A549 (cell line): ENCODE results near the gene LRRC71. TPM values are rescaled to one million over a fixed set of nuclear protein-coding genes. Genes with fewer than 3 reads are reported as not detected.
A peak's percentile ranks its signal among the peaks of the same experiment; 100 is the strongest.

Source experiments
- ATAC-seq, 2 experiments: fragments of 200-7000 bp in 1 of 2; fragments of >200 bp in 1 of 2; cut with Nextera tagmentation in 1 of 2; cut with Tn5 transposase in 1 of 2; 3 replicates each; pipeline versions ENCODE4 v1.8.0 to v1.9.1; 2018 to 2020; ENCODE audit warnings: mild to moderate bottlenecking in 1 of 2, moderate library complexity in 1 of 2
- CTCF ChIA-PET: fragments of 300-600 bp; sonication (Branson Sonifier 250); formaldehyde crosslinking; extraction: SDS; loops from one replicate; lab custom pipeline; 2021; ENCODE audit warnings: antibody characterized with exemption, inconsistent platforms; lab: Yijun Ruan, JAX
- POLR2A ChIA-PET: fragments of 350-600 bp; formaldehyde crosslinking; extraction: SDS; loops from one replicate; lab custom pipeline; 2021; ENCODE audit warnings: antibody characterized with exemption, inconsistent platforms; lab: Yijun Ruan, JAX
- DNase-seq, 2 experiments: peaks; one replicate each; pipeline versions ENCODE4 v3.0.0 to v3.0.0-alpha.2; 2011 to 2016; ENCODE audit warnings: low read depth in 1 of 2, low spot score in 1 of 2
- FAIRE-seq: peaks from 2 replicates; lab custom pipeline; 2011; peaks lifted over from hg19 to GRCh38; lab: Jason Lieb, UNC
- H3K27ac ChIP-seq, 2 experiments: fragments of >200 bp; sonication (Bioruptor Twin); formaldehyde crosslinking; 3 replicates each; pipeline ENCODE4 v1.5.1; 2016 to 2017
- H3K4me1 ChIP-seq: fragments of >200 bp; sonication (Bioruptor Twin); formaldehyde crosslinking; 3 replicates; pipeline ENCODE4 v1.6.1; 2016
- H3K4me2 ChIP-seq: fragments of >200 bp; sonication (Bioruptor Twin); formaldehyde crosslinking; 3 replicates; pipeline ENCODE4 v1.6.1; 2016
- H3K4me3 ChIP-seq: fragments of >200 bp; sonication (Bioruptor Twin); formaldehyde crosslinking; 3 replicates; pipeline ENCODE4 v1.5.1; 2016
- H3K9me3 ChIP-seq: fragments of >200 bp; sonication (Bioruptor Twin); formaldehyde crosslinking; 3 replicates; pipeline ENCODE4 v1.6.1; 2016
- BCL3 ChIP-seq: fragments of >200 bp; sonication (Bioruptor Twin); formaldehyde crosslinking; IDR thresholded peaks from 3 replicates; pipeline ENCODE4 v1.6.1; 2016
- BHLHE40 ChIP-seq: IDR thresholded peaks from 2 replicates; pipeline ENCODE4 v1.6.1; 2012; ENCODE audit warnings: low read depth, low read length, inconsistent platforms
- CBX2 ChIP-seq: fragments of 200-600 bp; sonication (generic); IDR thresholded peaks from 2 replicates; pipeline ENCODE4 v1.6.1; 2016; ENCODE audit warnings: low read depth, mild to moderate bottlenecking, borderline replicate concordance
- CBX8 ChIP-seq: fragments of 200-600 bp; sonication (generic); IDR thresholded peaks from 2 replicates; pipeline ENCODE4 v1.6.1; 2016
- CEBPB ChIP-seq, 2 experiments: fragments of >200 bp in 1 of 2; sonication (Bioruptor Twin) in 1 of 2; formaldehyde crosslinking in 1 of 2; IDR thresholded peaks; 2 replicates each; pipeline ENCODE4 v1.6.1; 2012 to 2016
- CHD2 ChIP-seq: fragments of 150-350 bp; IDR thresholded peaks from 2 replicates; pipeline ENCODE4 v1.6.1; 2014; ENCODE audit warnings: low read length; ENCODE audit not compliant: partially characterized antibody
- CTCF ChIP-seq: fragments of >200 bp; sonication (Bioruptor Twin); formaldehyde crosslinking; IDR thresholded peaks from 3 replicates; pipeline ENCODE4 v1.5.1; 2016
- EHF ChIP-seq: fragments of 250-450 bp; sonication (Bioruptor Pico); IDR thresholded peaks from 2 replicates; pipeline ENCODE4 v1.5.0; 2020; ENCODE audit warnings: mild to moderate bottlenecking
- FOSB ChIP-seq: fragments of 250-450 bp; sonication (Bioruptor Pico); IDR thresholded peaks from 2 replicates; pipeline ENCODE4 v1.5.0; 2020; ENCODE audit warnings: mild to moderate bottlenecking, moderate library complexity
- FOSL2 ChIP-seq, 2 experiments: fragments of 450-650 bp in 1 of 2; fragments of >200 bp in 1 of 2; sonication (Bioruptor Twin) in 1 of 2; formaldehyde crosslinking; IDR thresholded peaks; 2 replicates each; pipeline versions ENCODE4 v1.5.0 to v1.6.1; 2016 to 2020; ENCODE audit warnings: mild to moderate bottlenecking in 1 of 2, moderate library complexity in 1 of 2
- GATA3 ChIP-seq: IDR thresholded peaks from 2 replicates; pipeline ENCODE4 v1.6.1; 2012; ENCODE audit warnings: borderline replicate concordance
- HEYL ChIP-seq: fragments of 250-450 bp; sonication (Bioruptor Pico); IDR thresholded peaks from 2 replicates; pipeline ENCODE4 v1.8.0; 2021; ENCODE audit warnings: mild to moderate bottlenecking, moderate library complexity
- HMGXB4 ChIP-seq: fragments of 250-450 bp; sonication (Bioruptor Pico); IDR thresholded peaks from 2 replicates; pipeline ENCODE4 v1.5.0; 2021; ENCODE audit warnings: mild to moderate bottlenecking, moderate library complexity, borderline replicate concordance
- HOXB5 ChIP-seq: fragments of 250-450 bp; sonication (Bioruptor Pico); IDR thresholded peaks from 2 replicates; pipeline ENCODE4 v1.5.0; 2020; ENCODE audit warnings: mild to moderate bottlenecking, moderate library complexity
- JUNB ChIP-seq: fragments of >200 bp; sonication (Bioruptor Twin); formaldehyde crosslinking; IDR thresholded peaks from 2 replicates; pipeline ENCODE4 v1.6.1; 2016
- MAFK ChIP-seq: fragments of 450-650 bp; IDR thresholded peaks from 2 replicates; pipeline ENCODE4 v1.6.1; 2014; ENCODE audit not compliant: partially characterized antibody
- MAX ChIP-seq: IDR thresholded peaks from 2 replicates; pipeline ENCODE4 v1.6.1; 2012
- MYC ChIP-seq: IDR thresholded peaks from 2 replicates; pipeline ENCODE4 v1.6.1; 2012; ENCODE audit warnings: mild to moderate bottlenecking, inconsistent platforms, low read length, improper control_type of control experiment, borderline replicate concordance
- NPAS2 ChIP-seq: fragments of 250-450 bp; sonication (Bioruptor Pico); IDR thresholded peaks from 2 replicates; pipeline ENCODE4 v1.8.0; 2022; ENCODE audit warnings: mild to moderate bottlenecking, moderate library complexity, borderline replicate concordance
- POLR2A ChIP-seq: IDR thresholded peaks from 2 replicates; pipeline ENCODE4 v1.6.1; 2012; ENCODE audit warnings: mild to moderate bottlenecking, low read length
- POLR2AphosphoS2 ChIP-seq: conservative IDR thresholded peaks from 2 replicates; pipeline ENCODE4 v1.6.1; 2012; ENCODE audit warnings: low read length, improper control_type of control experiment, inconsistent platforms
- RAD21 ChIP-seq, 2 experiments: fragments of >200 bp in 1 of 2; sonication (Bioruptor Twin) in 1 of 2; formaldehyde crosslinking in 1 of 2; IDR thresholded peaks in 1 of 2; conservative IDR thresholded peaks in 1 of 2; 2 replicates in 1 of 2; 3 replicates in 1 of 2; pipeline ENCODE4 v1.6.1; 2012 to 2018; ENCODE audit warnings: inconsistent platforms in 1 of 2
- RARB ChIP-seq: fragments of 250-450 bp; sonication (Bioruptor Pico); IDR thresholded peaks from 2 replicates; pipeline ENCODE4 v1.8.0; 2021; ENCODE audit warnings: mild to moderate bottlenecking, moderate library complexity
- RCOR1 ChIP-seq: fragments of 150-350 bp; IDR thresholded peaks from 2 replicates; pipeline ENCODE4 v1.6.1; 2014; ENCODE audit warnings: antibody characterized with exemption, low read length, low read depth
- REST ChIP-seq: fragments of 200-600 bp; sonication (generic); IDR thresholded peaks from 2 replicates; pipeline ENCODE4 v1.6.1; 2016; ENCODE audit warnings: antibody characterized with exemption, mild to moderate bottlenecking, moderate library complexity
- RFX5 ChIP-seq: fragments of 450-650 bp; IDR thresholded peaks from 2 replicates; pipeline ENCODE4 v1.7.1; 2014; ENCODE audit warnings: antibody characterized with exemption, mild to moderate bottlenecking, moderate library complexity
- RNF2 ChIP-seq: fragments of 200-600 bp; sonication (generic); IDR thresholded peaks from 2 replicates; pipeline ENCODE4 v1.6.1; 2016; ENCODE audit warnings: low read depth, mild to moderate bottlenecking, antibody characterized with exemption, moderate library complexity, borderline replicate concordance
- SMC3 ChIP-seq: fragments of >200 bp; sonication (Bioruptor Twin); formaldehyde crosslinking; IDR thresholded peaks from 3 replicates; pipeline ENCODE4 v1.6.1; 2018; ENCODE audit warnings: inconsistent platforms
- SREBF2 ChIP-seq: fragments of 450-650 bp; IDR thresholded peaks from 2 replicates; pipeline ENCODE4 v1.6.1; 2014; ENCODE audit warnings: mild to moderate bottlenecking, moderate library complexity
- TP53 ChIP-seq: fragments of 250-450 bp; sonication (Bioruptor Pico); IDR thresholded peaks from 2 replicates; pipeline ENCODE4 v1.5.0; 2021; ENCODE audit warnings: mild to moderate bottlenecking, moderate library complexity
- ZNF302 ChIP-seq: fragments of 250-450 bp; sonication (Bioruptor Pico); IDR thresholded peaks from 2 replicates; pipeline ENCODE4 v1.9.0; 2021; ENCODE audit warnings: inconsistent platforms, mild to moderate bottlenecking, moderate library complexity
- ZSCAN20 ChIP-seq: fragments of 250-450 bp; sonication (Bioruptor Pico); IDR thresholded peaks from 2 replicates; pipeline ENCODE4 v1.8.0; 2022; ENCODE audit warnings: mild to moderate bottlenecking, moderate library complexity
- WGBS: methylation state at CpG from one replicate; pipeline ENCODE4 v1.1.6; 2017; ENCODE audit errors: missing lambda C conversion rate; 5-methylcytosine and 5-hydroxymethylcytosine counted together
- polyA plus RNA-seq, 4 experiments: library from polyadenylated mRNA; depleted of rRNA in 3 of 4; stranded (reverse); fragments of >200 nt; fragmentation: RNase III in 1 of 4; extraction: RNeasy Plus Mini Kit Qiagen cat#74134 plus additional on column Dnase treatment in 1 of 4; gene quantifications; 2 replicates in 3 of 4; 3 replicates in 1 of 4; pipeline ENCODE4 v1.2.3, GENCODE V29; 2011 to 2017

Gene LRRC71
- polyA plus RNA-seq, 2 of the 4 experiments (the other 2 are of a cell fraction): 0.10 TPM; not detected in 1

GRCh38 chr1:156892190-156893047, 28.0 kb upstream of the LRRC71 start:
- peak overlapping the region; percentile 71 for H3K4me2 ChIP-seq
- peak overlapping the region; percentile 61 to 93; a peak in 5 of 6 replicates for H3K27ac ChIP-seq
- ChIA-PET POLR2A (interaction anchor here (1.2 kb wide), 1 partner anchor 36 kb away, joined by 3 read pairs; no protein-coding TSS in a partner anchor), CTCF (interaction anchor here (0.6 to 20.8 kb wide), 37 partner anchors 11 to 307 kb away, joined by 3 to 341 read pairs (median 6); partner anchors contain the start of genes INSRR, ISG20L2, LRRC71 and METTL25B)
- H3K4me1 ChIP-seq: peaks cover 40% of the 10 kb centered on the region
- DNase-seq (peak; percentile 89), FAIRE-seq (no peak), ATAC-seq (peak; percentile 65 to 86)
- peak overlapping the region; percentile 19; the same call in 2 of the 3 replicates for H3K4me3 ChIP-seq
- 26% methylated on average over 48 of the region's 48 CpGs for WGBS
- H3K9me3 ChIP-seq: no peaks in the 10 kb centered on the region
- no peak for TF ChIP-seq SREBF2
- TF ChIP-seq RNF2: no peak
- no peak for TF ChIP-seq FOSB (CRISPR knock-in tag)
- TF ChIP-seq MAX: peak; percentile 54
- TF ChIP-seq RARB (CRISPR knock-in tag): no peak
- no peak for TF ChIP-seq MAFK
- no peak for TF ChIP-seq FOSL2 (IDR thresholded peaks at IDR 0.05)
- no peak for TF ChIP-seq FOSL2 (CRISPR knock-in tag; IDR thresholded peaks at IDR 0.05)
- TF ChIP-seq SMC3: peak; percentile 97
- no peak for TF ChIP-seq NPAS2
- TF ChIP-seq REST: no peak
- TF ChIP-seq ZSCAN20 (CRISPR knock-in tag): no peak
- no peak for TF ChIP-seq GATA3
- no peak for TF ChIP-seq RCOR1
- TF ChIP-seq BCL3: no peak
- no peak for TF ChIP-seq HEYL
- TF ChIP-seq MYC: no peak
- peak; percentile 93 for TF ChIP-seq CTCF
- no peak for TF ChIP-seq HMGXB4 (CRISPR knock-in tag)
- no peak for TF ChIP-seq TP53 (CRISPR knock-in tag)
- no peak for TF ChIP-seq POLR2AphosphoS2
- no peak for TF ChIP-seq POLR2A
- TF ChIP-seq RAD21 (conservative IDR thresholded peaks at IDR 0.05 in 1 of 2, IDR thresholded peaks at IDR 0.05 in 1 of 2): peak; percentile 69 to 83
- TF ChIP-seq CBX8: no peak
- TF ChIP-seq RFX5: no peak
- no peak for TF ChIP-seq JUNB
- TF ChIP-seq EHF (CRISPR knock-in tag): no peak
- no peak for TF ChIP-seq ZNF302 (CRISPR knock-in tag)
- TF ChIP-seq HOXB5 (CRISPR knock-in tag): no peak
- peak in 1 of 2 experiments; percentile 24; a peak in 1 of 4 replicates for TF ChIP-seq CEBPB (IDR thresholded peaks at IDR 0.05)
- TF ChIP-seq BHLHE40: no peak
- TF ChIP-seq CHD2: no peak
- TF ChIP-seq CBX2: no peak
